Tibial artery (tissue), 4 donors: ENCODE results near the gene KLK8.

Experiments used
- DNase-seq, 2 donors: peaks; one replicate each; pipeline ENCODE4 v3.0.0-alpha.2; 2019
- H3K27ac ChIP-seq, 2 donors: fragments of 200-600 bp; sonication (generic) in 1 of 2; 1 replicate in 1 of 2; 2 replicates in 1 of 2; pipeline ENCODE4 v1.5.1; 2018 to 2019; ENCODE audit warnings: mild to moderate bottlenecking in 1 of 2
- H3K27me3 ChIP-seq, 2 donors: fragments of 200-600 bp; sonication (generic) in 1 of 2; one replicate each; pipeline versions ENCODE4 v1.5.1 to v1.6.0; 2016 to 2019
- H3K36me3 ChIP-seq, 3 donors: fragments of 200-600 bp; sonication (generic) in 2 of 3; one replicate each; pipeline ENCODE4 v1.5.1; 2016 to 2019; ENCODE audit warnings: mild to moderate bottlenecking in 2 of 3
- H3K4me1 ChIP-seq, 4 donors: fragments of 200-600 bp; sonication (generic) in 2 of 4; 1 replicate in 3 of 4; 2 replicates in 1 of 4; pipeline ENCODE4 v1.5.1; 2016 to 2019
- H3K4me3 ChIP-seq, 2 donors: fragments of 200-600 bp; sonication (generic) in 1 of 2; 1 replicate in 1 of 2; 2 replicates in 1 of 2; pipeline ENCODE4 v1.5.1; 2018 to 2019; ENCODE audit warnings: mild to moderate bottlenecking in 2 of 2
- H3K9me3 ChIP-seq, 3 donors: fragments of 200-600 bp; sonication (generic) in 1 of 3; one replicate each; pipeline ENCODE4 v1.5.1; 2016 to 2019
- CTCF ChIP-seq, 2 experiments: fragments of 200-600 bp in 1 of 2; fragments of 450-650 bp in 1 of 2; IDR thresholded peaks; one replicate each; pipeline ENCODE4 v1.5.1; 2017 to 2019; ENCODE audit warnings: antibody characterized with exemption in 2 of 2, mild to moderate bottlenecking in 1 of 2, moderate library complexity in 1 of 2
- intact Hi-C: fragments of 100-400 bp; cut with DNase I; formaldehyde crosslinking; loops from one replicate; pipeline ENCODE4 v1.15.0; 2023; ENCODE audit warnings: low total_unique reads

Gene KLK8

GRCh38 chr19:50982186-50982585 lies 19.2 kb downstream of the KLK8 start:
- no peaks in the 10 kb centered on the region for H3K4me1 ChIP-seq
- H3K36me3 ChIP-seq: no peaks in the 10 kb centered on the region
- no peak for DNase-seq
- no peak overlapping the region for H3K27ac ChIP-seq
- H3K27me3 ChIP-seq: peaks cover 0 to 41% of the 10 kb centered on the region in 2 donors
- intact Hi-C loops: no loop called here
- no peaks in the 10 kb centered on the region for H3K9me3 ChIP-seq
- no peak for TF ChIP-seq CTCF (IDR thresholded peaks at IDR 0.05)
- no peak overlapping the region for H3K4me3 ChIP-seq

GRCh38 chr19:50981587-50982146 lies 19.7 kb downstream of the KLK8 start:
- no peaks in the 10 kb centered on the region for H3K36me3 ChIP-seq
- H3K4me3 ChIP-seq: no peak overlapping the region
- H3K9me3 ChIP-seq: no peaks in the 10 kb centered on the region
- no peaks in the 10 kb centered on the region for H3K4me1 ChIP-seq
- no peak overlapping the region for H3K27ac ChIP-seq
- peaks cover 0 to 41% of the 10 kb centered on the region in 2 donors for H3K27me3 ChIP-seq
- DNase-seq: no peak
- intact Hi-C loops: no loop called here
- no peak for TF ChIP-seq CTCF (IDR thresholded peaks at IDR 0.05)

- Histone ChIP-seq H3K27me3 (peaks cover 0 to 41% of the 10 kb centered on the region in 2 donors), H3K4me3 (no peak overlapping the region), H3K4me1 (no peaks in the 10 kb centered on the region), H3K9me3 (no peaks in the 10 kb centered on the region), H3K27ac (no peak overlapping the region), H3K36me3 (no peaks in the 10 kb centered on the region)
- no peak for DNase-seq
- TF ChIP-seq CTCF (IDR thresholded peaks at IDR 0.05): no peak
- intact Hi-C loops: no loop called here
Observed at GRCh38 chr19:50980208-50980607, 21.2 kb downstream of the KLK8 start.

- no peak for DNase-seq
- H3K4me3 ChIP-seq: no peak overlapping the region
- H3K36me3 ChIP-seq: no peaks in the 10 kb centered on the region
- no peaks in the 10 kb centered on the region for H3K9me3 ChIP-seq
- H3K27me3 ChIP-seq: peaks cover 0 to 41% of the 10 kb centered on the region in 2 donors
- intact Hi-C loops: no loop called here
- H3K4me1 ChIP-seq: no peaks in the 10 kb centered on the region
- no peak overlapping the region for H3K27ac ChIP-seq
- TF ChIP-seq CTCF (IDR thresholded peaks at IDR 0.05): no peak
Observed at GRCh38 chr19:50979758-50980157, 21.6 kb downstream of the KLK8 start.

- Histone ChIP-seq H3K36me3 (no peaks in the 10 kb centered on the region), H3K27me3 (peaks cover 0 to 39% of the 10 kb centered on the region in 2 donors), H3K9me3 (no peaks in the 10 kb centered on the region), H3K4me3 (no peak overlapping the region), H3K4me1 (no peaks in the 10 kb centered on the region), H3K27ac (no peak overlapping the region)
- TF ChIP-seq CTCF (IDR thresholded peaks at IDR 0.05): no peak
- no peak for DNase-seq
- intact Hi-C loops: no loop called here
Observed at GRCh38 chr19:50978772-50979390, 22.5 kb downstream of the KLK8 start.
